ENCODE measurements around the gene PCBP3. TPM values are rescaled to one million over a fixed set of nuclear protein-coding genes. Genes with fewer than 3 reads are reported as not detected.

Gene PCBP3
- total RNA-seq, 2 experiments from 2014 or later: 3.4 to 3.8 TPM

DNA sequence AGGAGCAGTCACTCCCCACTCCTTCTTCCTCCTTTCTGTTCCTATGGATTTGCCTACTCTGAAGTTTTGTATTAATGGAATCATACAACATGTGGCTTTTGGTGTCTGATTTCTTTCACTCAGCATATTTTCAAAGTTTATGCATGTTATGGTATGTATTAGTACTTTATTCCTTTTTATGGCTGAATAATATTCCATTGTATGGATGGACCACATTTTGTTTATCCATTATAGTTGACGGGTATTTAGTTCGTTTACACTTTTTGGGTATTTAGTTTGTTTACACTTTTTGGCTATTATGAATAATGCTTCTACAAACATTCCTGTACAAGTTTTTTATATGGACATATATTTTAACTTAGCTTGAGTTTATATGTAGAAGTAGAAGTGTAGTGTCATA, 113.1 kb downstream of the PCBP3 start:
- Histone ChIP-seq H3K36me3 (ENCODE audit: insufficient read depth, low read length) (no peaks in the 10 kb centered on the region), H3K4me3 (ENCODE audit: low read length) (no peak overlapping the region), H3K27me3 (ENCODE audit: control insufficient read depth in 1 of 2, insufficient read depth in 2 of 2, low read length in 2 of 2) (no peaks in the 10 kb centered on the region), H3K9me3 (ENCODE audit: control insufficient read depth in 1 of 2, insufficient read depth in 1 of 2, low read length in 2 of 2) (peaks cover 0 to 3% of the 10 kb centered on the region in 2 experiments), H3K27ac (ENCODE audit: low read depth in 1 of 2, low read length in 2 of 2) (no peak overlapping the region), H3K4me1 (ENCODE audit: insufficient read depth, low read length) (no peaks in the 10 kb centered on the region)
- Mint-ChIP-seq H3K9me3 (peaks cover 3% of the 10 kb centered on the region), H3K4me3 (no peak overlapping the region), H3K27ac (no peak overlapping the region), H3K36me3 (ENCODE audit: low read depth) (peaks cover 11% of the 10 kb centered on the region), H3K27me3 (no peaks in the 10 kb centered on the region), H3K4me1 (ENCODE audit: low read depth) (no peaks in the 10 kb centered on the region)
- no peak for TF ChIP-seq CTCF (IDR thresholded peaks at IDR 0.05)
- ChIA-PET CTCF (no interaction called here), POLR2A (no interaction called here)
- intact Hi-C loops (cut with DNase I, micrococcal nuclease): no loop called here
- ATAC-seq (ENCODE audit: poor library complexity): no peak
- DNase-seq: no peak

- intact Hi-C loops (cut with DNase I, micrococcal nuclease): loop anchor here in 1 of 2 experiments (10.0 kb wide), 3 partner anchors 53 to 147 kb away; partner anchors contain the start of gene PCBP3
- Histone ChIP-seq H3K27ac (ENCODE audit: low read depth in 1 of 2, low read length in 2 of 2) (no peak overlapping the region), H3K36me3 (ENCODE audit: insufficient read depth, low read length) (no peaks in the 10 kb centered on the region), H3K27me3 (ENCODE audit: control insufficient read depth in 1 of 2, insufficient read depth in 2 of 2, low read length in 2 of 2) (no peaks in the 10 kb centered on the region), H3K4me3 (ENCODE audit: low read length) (no peak overlapping the region), H3K4me1 (ENCODE audit: insufficient read depth, low read length) (peaks cover 4% of the 10 kb centered on the region), H3K9me3 (ENCODE audit: control insufficient read depth in 1 of 2, insufficient read depth in 1 of 2, low read length in 2 of 2) (peaks cover 0 to 3% of the 10 kb centered on the region in 2 experiments)
- Mint-ChIP-seq H3K27ac (no peak overlapping the region), H3K4me3 (no peak overlapping the region), H3K4me1 (ENCODE audit: low read depth) (peaks cover 11% of the 10 kb centered on the region), H3K36me3 (ENCODE audit: low read depth) (peaks cover under 1% of the 10 kb centered on the region), H3K27me3 (no peaks in the 10 kb centered on the region), H3K9me3 (no peaks in the 10 kb centered on the region)
- TF ChIP-seq CTCF (IDR thresholded peaks at IDR 0.05): no peak
- POLR2A ChIA-PET: no interaction called here
- CTCF ChIA-PET: no interaction called here
- ATAC-seq (ENCODE audit: poor library complexity) (no peak), DNase-seq (no peak)
Measured at GRCh38 chr21:45761704-45762103, 118.2 kb downstream of the PCBP3 start.

DNA sequence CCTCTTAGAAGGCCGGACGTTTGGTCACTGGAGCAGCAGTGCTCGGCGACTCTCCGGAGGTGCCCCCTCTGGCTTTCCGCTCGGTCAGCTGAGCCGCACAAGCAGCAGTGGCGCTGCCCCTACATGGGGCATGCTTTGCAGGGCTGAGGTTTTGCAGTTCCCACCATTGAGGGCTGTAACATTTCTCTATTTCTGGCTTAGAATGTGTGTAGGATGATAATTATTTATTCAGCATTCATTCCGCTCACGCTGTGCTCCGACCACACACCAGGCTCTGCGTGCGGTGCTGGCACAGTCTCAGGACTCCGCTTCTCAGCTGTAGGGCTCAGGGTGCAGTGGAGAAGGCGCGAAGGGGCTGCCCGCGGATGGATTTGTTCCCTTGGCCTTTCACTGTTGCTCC, 119.5 kb downstream of the PCBP3 start:
- CTCF ChIA-PET: no interaction called here
- Histone ChIP-seq H3K36me3 (ENCODE audit: insufficient read depth, low read length) (no peaks in the 10 kb centered on the region), H3K4me3 (ENCODE audit: low read length) (no peak overlapping the region), H3K4me1 (ENCODE audit: insufficient read depth, low read length) (peaks cover 17% of the 10 kb centered on the region), H3K27me3 (ENCODE audit: control insufficient read depth in 1 of 2, insufficient read depth in 2 of 2, low read length in 2 of 2) (no peaks in the 10 kb centered on the region), H3K9me3 (ENCODE audit: control insufficient read depth in 1 of 2, insufficient read depth in 1 of 2, low read length in 2 of 2) (no peaks in the 10 kb centered on the region), H3K27ac (ENCODE audit: low read depth in 1 of 2, low read length in 2 of 2) (no peak overlapping the region)
- TF ChIP-seq CTCF (IDR thresholded peaks at IDR 0.05): no peak
- POLR2A ChIA-PET: no interaction called here
- no peaks in the 10 kb centered on the region for H3K9me3 Mint-ChIP-seq
- intact Hi-C loops (cut with DNase I, micrococcal nuclease): loop anchor here in 1 of 2 experiments (10.0 kb wide), 3 partner anchors 52 to 148 kb away; partner anchors contain the start of gene PCBP3
- DNase-seq (no peak), ATAC-seq (ENCODE audit: poor library complexity) (no peak)
- peaks cover 25% of the 10 kb centered on the region for H3K4me1 Mint-ChIP-seq (ENCODE audit: low read depth)
- H3K27ac Mint-ChIP-seq: no peak overlapping the region
- H3K4me3 Mint-ChIP-seq: no peak overlapping the region
- no peaks in the 10 kb centered on the region for H3K36me3 Mint-ChIP-seq (ENCODE audit: low read depth)
- no peaks in the 10 kb centered on the region for H3K27me3 Mint-ChIP-seq

Data from CD4-positive, alpha-beta T cell (primary cell).